Fibroblast of skin of scalp (primary cell): ENCODE results near the gene CD99L2.
A peak's percentile ranks its signal among the peaks of the same experiment; 100 is the strongest.

Experiments
- DNase-seq: peaks from one replicate; pipeline ENCODE4 v3.0.0-alpha.2; 2013

The CD99L2 gene

GRCh38 chrX:150779385-150779784 is 119.1 kb downstream of the CD99L2 start:
- no peak for DNase-seq

DNA sequence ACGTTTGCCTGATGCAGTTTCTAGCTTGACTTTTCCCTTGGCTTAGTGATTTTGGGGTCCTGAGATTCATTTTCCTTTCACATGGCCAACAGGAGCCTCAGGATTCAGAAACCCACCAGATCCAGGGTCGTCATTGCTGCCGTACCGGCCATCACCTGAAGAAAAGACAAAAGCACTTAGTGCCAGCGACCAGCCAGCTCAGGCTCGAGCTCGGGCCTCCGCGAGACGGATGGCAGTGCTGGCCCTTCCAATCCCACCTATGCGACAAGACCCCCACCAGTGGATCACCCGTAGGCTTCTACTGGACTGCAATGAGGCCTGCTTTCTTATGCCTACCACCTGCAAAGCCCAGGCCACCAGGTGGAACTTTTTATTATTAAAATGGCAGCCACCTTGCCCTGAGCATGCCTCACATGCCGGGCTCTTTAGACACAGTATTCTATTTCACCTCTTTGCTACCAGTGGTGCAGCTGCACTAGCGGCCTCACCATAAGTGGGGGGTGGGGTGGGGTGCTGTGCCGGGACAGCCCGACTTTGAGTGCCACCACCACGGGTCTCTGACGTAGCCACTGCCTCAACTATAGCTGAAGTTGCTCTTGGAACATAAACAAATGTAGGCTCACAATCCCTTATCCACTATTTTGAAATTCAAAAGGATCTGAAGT is 121.0 kb downstream of the CD99L2 start:
- DNase-seq: no peak

DNA sequence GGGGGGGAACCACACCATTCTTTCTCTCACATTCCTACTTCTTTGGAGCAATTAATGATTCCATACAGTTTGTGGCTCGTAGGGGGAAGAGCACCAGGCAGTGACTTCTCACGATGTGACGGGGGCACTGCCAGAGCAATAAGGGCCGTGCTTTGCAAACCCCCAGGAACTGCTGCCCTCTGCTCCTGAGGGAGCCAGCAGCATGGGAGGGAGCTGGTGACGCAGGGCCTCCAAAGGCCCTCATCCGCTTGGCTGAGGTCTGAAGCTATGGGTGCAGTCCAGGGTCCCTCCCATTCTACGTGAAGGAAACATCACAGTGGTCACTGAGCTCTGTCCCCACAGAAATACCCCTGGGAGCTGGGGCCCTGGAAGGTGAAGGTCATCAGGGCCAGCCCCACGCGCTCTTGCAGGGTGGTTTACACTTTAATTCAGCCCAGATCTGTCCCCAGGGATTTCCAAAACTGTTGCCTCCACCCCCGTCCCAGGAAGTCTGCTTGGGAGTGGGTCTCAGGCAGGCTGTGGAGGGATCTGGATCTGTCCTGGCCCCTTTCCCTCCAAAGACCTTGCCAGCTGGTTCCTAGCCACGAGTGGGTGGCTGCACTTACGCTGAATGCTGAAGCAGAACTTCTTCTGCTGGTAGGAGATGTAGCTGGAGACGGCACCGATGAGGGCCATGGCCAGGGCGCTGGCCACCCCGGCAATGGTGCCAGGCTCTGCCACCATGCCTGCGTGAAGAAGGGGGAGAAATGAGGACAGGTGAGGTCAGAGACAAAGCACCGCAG is 122.7 kb downstream of the CD99L2 start:
- no peak for DNase-seq

GRCh38 chrX:150774798-150775568 is 123.5 kb downstream of the CD99L2 start:
- no peak for DNase-seq

DNA sequence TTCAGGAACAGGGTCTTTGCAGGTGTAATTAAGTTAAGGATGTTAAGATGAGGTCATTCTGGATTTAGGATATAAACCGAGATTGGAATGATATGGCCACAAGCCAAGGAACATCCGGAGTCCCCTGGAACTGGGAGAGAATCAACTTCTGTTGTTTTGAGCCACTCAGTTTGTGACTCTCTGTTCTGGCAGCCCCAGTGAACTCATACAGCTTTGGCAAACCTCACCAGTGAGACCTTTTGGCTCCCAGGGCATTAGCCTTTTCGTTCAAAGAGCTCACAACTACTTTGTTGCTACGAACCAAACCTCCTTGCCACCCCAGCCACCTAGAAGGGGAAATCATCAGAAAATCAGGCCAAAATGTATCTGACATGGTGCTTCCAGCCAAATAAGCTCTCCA is 124.8 kb downstream of the CD99L2 start:
- DNase-seq: no peak

DNA sequence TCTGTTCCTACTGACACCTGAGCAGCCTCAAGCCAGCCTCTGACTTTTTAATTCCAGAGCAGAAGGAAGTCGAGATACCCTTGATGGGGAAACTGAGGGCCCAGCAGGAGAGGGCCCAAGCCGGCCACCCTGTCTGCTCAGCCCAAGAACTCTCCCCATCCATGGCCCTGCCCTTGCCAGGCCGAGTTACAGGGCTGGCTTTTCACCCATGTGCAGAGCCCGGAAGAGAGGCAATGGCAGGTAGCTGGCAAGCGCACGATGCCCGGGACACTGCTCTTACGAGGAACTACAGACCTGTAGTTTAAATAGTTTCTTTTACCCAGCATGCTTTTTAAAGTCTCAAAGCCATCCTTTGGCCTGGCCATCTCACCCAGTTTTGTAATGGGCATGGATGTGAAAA is 125.4 kb downstream of the CD99L2 start:
- DNase-seq: no peak

DNA sequence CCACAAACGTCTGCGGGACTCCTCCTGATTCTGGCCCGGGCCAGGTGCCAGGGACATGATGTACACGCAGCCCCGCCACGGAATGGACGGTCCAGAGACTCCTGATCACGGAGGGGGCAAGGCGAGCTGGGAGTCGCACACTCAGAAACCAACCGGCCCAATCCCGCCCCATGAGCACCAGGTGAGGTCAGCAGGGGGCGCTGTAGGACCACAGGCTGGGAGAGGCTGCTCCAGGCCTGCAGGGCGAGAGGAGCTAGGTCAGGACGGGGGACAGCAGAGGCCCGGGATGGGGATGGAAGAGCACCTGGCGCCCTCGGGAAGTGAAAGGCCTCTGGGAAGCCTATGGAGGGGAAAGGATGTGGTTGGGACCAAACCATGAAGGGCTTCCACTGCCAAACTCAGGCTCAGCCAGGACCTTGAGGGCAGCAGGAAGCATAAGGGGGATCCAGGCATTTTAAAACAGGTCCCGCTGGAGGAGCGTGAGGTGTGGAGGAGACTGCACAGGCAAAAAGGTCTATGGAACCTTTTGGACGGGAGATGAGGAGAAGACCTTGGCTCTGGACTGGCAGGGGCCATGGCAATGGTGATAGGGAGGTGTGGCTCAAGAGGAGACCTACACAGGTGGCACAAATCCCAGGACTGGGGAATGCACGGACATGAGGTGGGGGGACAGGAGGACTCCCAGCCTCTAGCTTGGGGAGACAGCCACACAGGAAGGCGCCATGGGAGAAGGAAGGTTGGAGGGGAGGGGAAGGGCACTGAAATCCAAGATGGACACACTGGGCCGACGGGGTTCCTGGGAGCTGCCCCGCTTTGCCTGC is 126.1 kb downstream of the CD99L2 start:
- peak; percentile 66 for DNase-seq

DNA sequence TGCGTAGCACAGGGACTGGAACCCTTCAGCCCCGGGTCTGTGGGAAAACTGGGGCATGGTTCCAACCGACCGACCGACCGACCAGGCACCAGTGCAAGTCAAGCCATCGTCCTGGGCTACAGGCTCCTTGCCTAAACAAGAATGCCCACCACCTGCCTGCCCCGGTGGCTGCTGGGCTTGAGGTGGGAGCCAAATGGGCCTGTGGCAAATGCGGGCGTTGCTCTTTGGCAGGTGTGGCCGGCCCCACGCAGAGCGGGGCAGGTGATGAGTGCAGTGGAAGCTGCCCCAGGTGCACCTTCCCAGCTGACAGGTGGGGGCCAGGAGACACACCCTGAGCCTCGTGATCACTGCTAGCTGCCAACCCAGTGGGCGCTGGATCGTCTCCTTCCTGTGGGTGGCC is 127.4 kb downstream of the CD99L2 start:
- no peak for DNase-seq

DNA sequence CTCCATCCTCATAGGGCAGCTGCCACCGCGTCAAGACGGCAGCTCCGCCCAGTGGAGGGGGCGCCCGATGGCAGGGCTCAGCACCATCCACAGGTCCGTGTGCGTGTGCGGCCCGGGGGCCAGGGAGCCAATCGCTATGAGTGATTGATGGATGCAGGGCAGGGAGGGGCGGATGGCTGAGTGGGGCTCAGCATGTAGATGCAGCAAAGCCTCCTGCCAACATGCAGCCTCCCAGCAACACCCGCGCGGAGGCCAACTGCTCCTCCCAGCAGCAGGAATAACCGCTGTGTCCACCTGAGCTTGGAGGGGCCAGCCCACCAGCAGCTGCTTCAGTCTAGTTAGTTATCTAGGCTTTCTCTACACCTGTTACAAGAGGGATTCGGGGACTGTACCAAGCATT is 127.8 kb downstream of the CD99L2 start:
- no peak for DNase-seq

GRCh38 chrX:150769408-150769807 is 129.1 kb downstream of the CD99L2 start:
- DNase-seq: no peak

DNA sequence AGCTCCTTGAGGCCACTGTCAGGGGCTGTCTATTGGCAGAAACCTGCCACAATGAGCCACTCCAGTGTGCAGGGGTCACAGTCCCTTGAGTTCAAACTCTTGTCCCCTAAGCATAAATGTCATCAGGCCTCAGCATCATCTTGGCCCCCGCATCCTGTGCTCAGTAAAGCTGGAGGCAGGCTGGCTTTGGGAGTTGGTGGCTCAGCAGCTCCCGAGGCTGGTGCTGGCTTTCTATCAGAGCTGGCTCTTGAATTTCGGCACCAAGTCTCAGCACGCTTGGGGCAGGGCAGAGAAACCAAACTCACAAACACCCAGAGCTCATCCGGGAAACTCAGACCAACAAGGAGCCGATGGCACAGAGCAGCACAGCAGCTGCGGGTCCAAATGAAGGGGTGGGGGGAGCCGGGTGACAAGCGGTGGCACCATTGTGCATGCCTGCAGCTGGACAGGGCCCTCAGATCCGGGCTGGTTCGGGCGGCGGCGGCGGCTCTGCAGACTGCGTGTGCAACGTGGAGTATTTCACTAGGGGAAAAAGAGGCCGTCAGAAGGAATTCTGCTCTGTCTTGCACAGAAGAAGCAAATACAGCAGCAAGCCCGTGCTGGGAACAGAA is 129.8 kb downstream of the CD99L2 start:
- no peak for DNase-seq

GRCh38 chrX:150768132-150768485 is 130.4 kb downstream of the CD99L2 start:
- DNase-seq: peak; percentile 8

GRCh38 chrX:150767475-150768131 is 130.9 kb downstream of the CD99L2 start:
- peak; percentile 85 for DNase-seq

- peak; percentile 38 for DNase-seq
Measured at GRCh38 chrX:150767045-150767395, 131.4 kb downstream of the CD99L2 start.

DNA sequence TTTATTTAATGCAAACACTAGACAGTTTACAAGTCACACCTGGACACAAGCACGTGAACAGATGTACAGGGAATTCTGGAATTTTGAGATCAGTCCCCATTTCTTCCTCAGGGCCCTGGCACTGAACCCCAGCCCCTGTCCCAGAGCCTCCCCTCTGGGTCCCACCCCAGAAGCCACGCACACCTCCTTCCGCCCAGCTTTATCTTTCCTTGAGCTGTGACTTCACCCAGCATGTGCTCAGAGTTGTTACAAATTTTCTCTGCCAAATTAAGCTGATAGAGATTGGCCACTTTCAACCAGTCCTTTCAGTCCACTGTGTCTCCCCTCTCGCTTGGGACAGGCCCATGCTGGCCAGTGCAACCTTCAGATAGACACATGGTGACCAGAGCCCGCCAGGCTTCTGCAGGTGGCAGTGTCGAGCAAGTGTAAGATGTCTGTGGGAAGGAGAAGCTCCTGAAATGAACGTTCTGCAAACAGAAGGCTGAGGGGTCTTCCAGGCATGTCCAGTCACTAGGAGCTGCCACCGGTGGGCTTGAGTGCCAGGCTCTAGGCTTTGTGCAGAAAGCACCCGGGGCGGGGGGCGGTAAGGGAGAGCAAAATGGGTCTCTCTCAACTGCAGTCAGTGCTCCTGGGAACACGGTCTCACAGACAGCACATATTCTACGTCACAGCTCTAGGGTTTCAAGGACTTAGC is 132.0 kb downstream of the CD99L2 start:
- DNase-seq: no peak

GRCh38 chrX:150765782-150766350 is 132.6 kb downstream of the CD99L2 start:
- DNase-seq: peak; percentile 11

DNA sequence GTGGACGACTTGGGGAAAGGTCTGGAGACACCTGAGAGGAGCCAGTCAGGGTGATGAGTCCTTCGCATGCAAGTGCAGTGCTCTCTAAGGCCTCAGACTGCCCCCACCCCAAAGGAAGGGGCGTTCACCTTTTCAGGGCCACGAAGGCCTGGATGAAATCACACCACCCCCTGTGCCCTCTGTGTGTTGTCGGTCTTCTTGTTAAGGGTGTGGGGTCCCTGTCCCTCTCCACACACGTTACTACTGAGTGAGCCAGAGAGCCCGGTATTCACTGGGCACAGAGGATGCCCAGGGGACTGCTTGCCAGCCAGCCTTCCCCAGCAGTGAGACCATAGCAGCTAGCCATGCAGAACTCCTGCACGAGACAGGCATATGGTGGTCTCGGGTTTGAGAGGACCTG is 133.2 kb downstream of the CD99L2 start:
- DNase-seq: no peak

DNA sequence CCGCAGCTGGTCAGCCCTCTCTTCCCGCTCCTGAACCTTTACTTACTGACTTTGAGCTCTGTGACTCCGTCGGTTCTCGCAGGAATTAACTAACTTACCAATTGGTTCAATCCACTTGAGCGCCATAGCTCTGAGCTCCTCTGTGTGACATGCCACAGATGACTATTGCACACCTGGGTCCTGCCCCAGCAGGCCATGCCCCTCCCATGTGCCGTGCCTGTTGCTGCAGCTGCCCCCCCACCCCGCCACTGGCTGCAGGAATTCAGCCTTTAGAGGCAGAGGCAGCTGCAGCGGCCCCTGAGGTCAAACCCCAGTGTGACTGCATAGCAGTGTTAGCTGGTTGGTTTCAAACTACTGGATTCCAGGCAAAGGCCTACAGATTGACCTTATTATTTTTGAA is 134.7 kb downstream of the CD99L2 start:
- no peak for DNase-seq

- DNase-seq: no peak
Measured at GRCh38 chrX:150763303-150763797, 135.1 kb downstream of the CD99L2 start.
